Measurements from ENCODE around the gene S100A2.

- TF ChIP-seq CTCF (conservative IDR thresholded peaks at IDR 0.05 in 1 of 2, IDR thresholded peaks at IDR 0.05 in 1 of 2; ENCODE audit: extremely low read depth in 1 of 2, insufficient read depth in 1 of 2, low read depth in 1 of 2, low read length in 2 of 2), result no peak
- no peak for TF ChIP-seq EZH2 (IDR thresholded peaks at IDR 0.05; ENCODE audit: borderline replicate concordance, low read length)
Observed at GRCh38 chr1:153547560-153548551, 17.8 kb downstream of the S100A2 start.
